GM13977 (cell line): ENCODE measurements around the gene DARS2.
"Not testable (repeated sequence)": the region's sequence is repeated elsewhere in the genome, so short reads cannot be mapped to it uniquely, and the experiment has no call there.

Experiments
- DNase-seq: peaks from one replicate; pipeline ENCODE4 v3.0.0; 2012; ENCODE audit warnings: low spot score
- CTCF ChIP-seq: IDR thresholded peaks from 2 replicates; pipeline ENCODE4 v1.5.1; 2012; ENCODE audit warnings: mild to moderate bottlenecking, control low read depth; ENCODE audit not compliant: insufficient read depth; ENCODE audit errors: extremely low read depth, missing control alignments
- in situ Hi-C: fragments of 300-500 bp; cut with MboI; formaldehyde crosslinking; loops from one replicate; pipeline ENCODE4 v1.12.0; 2022; ENCODE audit warnings: low sequenced_read_pairs, low pct_unique_long_range_greater_than_20kb, mixed read lengths, inconsistent platforms; ENCODE audit not compliant: unreplicated experiment

Gene DARS2

GRCh38 chr1:173861731-173862145 is 37.3 kb downstream of the DARS2 start:
- no peak for DNase-seq
- TF ChIP-seq CTCF, result no peak
- in situ Hi-C loops, result no loop called here

- DNase-seq, in situ Hi-C loops: not testable (repeated sequence)
Observed at GRCh38 chr1:173862146-173862768, 37.8 kb downstream of the DARS2 start.

- in situ Hi-C loops, result no loop called here
- TF ChIP-seq CTCF, result no peak
- no peak for DNase-seq
Observed at GRCh38 chr1:173862769-173863223, 38.3 kb downstream of the DARS2 start.

DNA sequence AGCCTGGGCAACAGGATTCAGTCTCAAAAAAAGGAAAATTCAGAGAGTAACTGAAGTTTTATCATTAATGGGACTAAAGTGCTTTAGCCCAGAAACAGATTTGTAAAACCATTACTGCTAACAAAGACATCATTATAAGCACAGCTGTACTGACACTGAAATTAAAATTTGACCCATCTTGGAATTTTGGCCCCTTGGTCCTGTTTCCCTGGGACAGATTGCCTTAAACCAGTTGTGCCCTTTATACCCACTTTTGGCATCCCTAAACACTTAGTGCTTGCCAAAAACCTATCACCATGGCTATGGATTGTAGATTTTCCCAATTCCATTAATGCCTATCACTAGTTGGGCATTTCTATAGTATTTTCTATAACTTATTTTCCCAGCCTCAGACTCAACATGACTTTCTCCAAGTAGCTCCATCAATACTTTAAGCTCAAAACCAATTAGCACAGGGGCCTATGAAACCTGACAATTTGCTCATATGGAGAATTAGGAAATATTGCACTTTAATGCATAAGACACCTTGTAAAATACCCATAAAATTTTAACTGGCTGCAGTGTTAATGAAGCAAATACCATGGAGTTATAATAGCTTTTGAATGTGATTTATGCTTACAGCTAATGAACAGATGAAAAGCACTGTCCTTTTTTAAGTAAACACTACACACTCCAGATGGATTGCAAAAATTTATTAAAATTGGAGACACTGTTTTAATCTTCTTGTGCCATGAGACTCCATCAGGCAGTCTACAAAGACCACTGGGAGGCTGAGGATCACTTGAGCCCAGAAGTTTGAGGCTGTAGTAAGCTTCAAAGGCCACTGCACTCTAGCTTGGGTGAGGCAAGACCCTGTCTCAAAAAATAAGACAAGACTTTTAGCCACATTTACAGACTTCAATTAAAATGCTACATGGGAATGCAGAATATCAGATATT is 39.0 kb downstream of the DARS2 start:
- no peak for TF ChIP-seq CTCF
- DNase-seq, result no peak
- in situ Hi-C loops, result no loop called here

DNA sequence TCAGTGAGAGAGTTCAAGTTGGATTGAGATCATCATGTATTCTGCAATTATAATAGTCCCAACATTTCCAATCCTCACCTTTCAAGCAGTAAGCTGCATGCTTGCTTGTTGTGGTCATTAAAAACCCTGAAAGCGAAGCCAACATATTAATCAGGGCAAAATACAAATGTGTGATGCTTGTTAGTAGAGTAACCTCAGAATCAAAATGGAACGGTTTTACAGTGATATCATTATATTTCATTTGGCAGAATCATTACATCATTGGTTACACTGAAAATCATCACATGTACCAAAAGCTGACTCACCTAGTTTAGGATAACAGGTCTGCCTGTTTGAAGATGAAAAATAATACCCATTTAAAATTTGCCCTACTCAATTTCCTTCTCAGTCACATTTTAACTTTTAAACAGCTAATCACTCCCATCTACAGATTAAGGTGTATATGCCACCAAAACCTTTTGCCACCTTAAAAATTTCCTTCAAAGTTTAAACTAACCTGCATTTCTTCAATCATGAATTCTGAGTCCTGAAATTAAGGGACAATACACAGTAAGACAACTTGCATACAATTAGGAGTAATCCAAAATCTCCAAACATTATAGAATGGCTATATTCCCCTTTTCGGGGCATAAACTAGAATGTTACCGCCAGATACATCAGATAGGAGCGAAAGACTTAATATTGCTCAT is 39.9 kb downstream of the DARS2 start:
- in situ Hi-C loops, result no loop called here
- no peak for TF ChIP-seq CTCF
- no peak for DNase-seq

- no peak for TF ChIP-seq CTCF
- in situ Hi-C loops, result no loop called here
- no peak for DNase-seq
Observed at GRCh38 chr1:173865468-173866164, 41.1 kb downstream of the DARS2 start.
